Cardiac fibroblast (primary cell): ENCODE data around the gene ATXN7L1.

Experiments used
- DNase-seq, 2 donors: peaks; one replicate each; pipeline versions ENCODE4 v3.0.0 to v3.0.0-alpha.2; 2010; ENCODE audit warnings: low read depth in 2 of 2
- H3K4me3 ChIP-seq, 2 donors: replicated peaks in 1 of 2; 1 replicate in 1 of 2; 2 replicates in 1 of 2; pipeline ENCODE4 v1.5.1; 2011; ENCODE audit warnings: low read depth in 2 of 2, low read length in 2 of 2, mild to moderate bottlenecking in 2 of 2, moderate library complexity in 1 of 2
- CTCF ChIP-seq: IDR thresholded peaks from one replicate; pipeline ENCODE4 v1.5.1; 2011; ENCODE audit warnings: low read depth, mild to moderate bottlenecking, low read length, inconsistent platforms

Gene ATXN7L1

GRCh38 chr7:105782391-105783042 lies 93.9 kb downstream of the ATXN7L1 start:
- DNase-seq, result peak; percentile 72 to 87
- no peak overlapping the region for H3K4me3 ChIP-seq
- TF ChIP-seq CTCF, result no peak

GRCh38 chr7:105779856-105780780 lies 96.3 kb downstream of the ATXN7L1 start:
- no peak for TF ChIP-seq CTCF
- DNase-seq, result no peak
- no peak overlapping the region for H3K4me3 ChIP-seq

- no peak for TF ChIP-seq CTCF
- no peak for DNase-seq
- no peak overlapping the region for H3K4me3 ChIP-seq
Measured at GRCh38 chr7:105778956-105779355, 97.4 kb downstream of the ATXN7L1 start.

- no peak for TF ChIP-seq CTCF
- DNase-seq, result peak; percentile 32 to 77
- no peak overlapping the region for H3K4me3 ChIP-seq
Measured at GRCh38 chr7:105776986-105777910, 99.2 kb downstream of the ATXN7L1 start.

GRCh38 chr7:105776068-105776790 lies 100.2 kb downstream of the ATXN7L1 start:
- no peak overlapping the region for H3K4me3 ChIP-seq
- no peak for TF ChIP-seq CTCF
- DNase-seq, result peak; percentile 97 to 99

- no peak for TF ChIP-seq CTCF
- no peak overlapping the region for H3K4me3 ChIP-seq
- DNase-seq, result no peak
Measured at GRCh38 chr7:105775580-105775979, 100.8 kb downstream of the ATXN7L1 start.
